Esophagus squamous epithelium (tissue), 4 donors: ENCODE measurements around the gene PARVA.

Source experiments
- CTCF ChIP-seq, 6 experiments: fragments of 450-650 bp in 4 of 6; fragments of 200-600 bp in 2 of 6; sonication (generic) in 2 of 6; IDR thresholded peaks; one replicate each; pipeline ENCODE4 v1.5.1; 2016 to 2019; ENCODE audit warnings: antibody characterized with exemption in 6 of 6, mild to moderate bottlenecking in 4 of 6, moderate library complexity in 4 of 6
- POLR2A ChIP-seq, 4 donors: fragments of 450-650 bp; IDR thresholded peaks; one replicate each; pipeline ENCODE4 v1.6.1; 2017; ENCODE audit warnings: antibody characterized with exemption in 4 of 4, mild to moderate bottlenecking in 4 of 4, moderate library complexity in 3 of 4

DNA sequence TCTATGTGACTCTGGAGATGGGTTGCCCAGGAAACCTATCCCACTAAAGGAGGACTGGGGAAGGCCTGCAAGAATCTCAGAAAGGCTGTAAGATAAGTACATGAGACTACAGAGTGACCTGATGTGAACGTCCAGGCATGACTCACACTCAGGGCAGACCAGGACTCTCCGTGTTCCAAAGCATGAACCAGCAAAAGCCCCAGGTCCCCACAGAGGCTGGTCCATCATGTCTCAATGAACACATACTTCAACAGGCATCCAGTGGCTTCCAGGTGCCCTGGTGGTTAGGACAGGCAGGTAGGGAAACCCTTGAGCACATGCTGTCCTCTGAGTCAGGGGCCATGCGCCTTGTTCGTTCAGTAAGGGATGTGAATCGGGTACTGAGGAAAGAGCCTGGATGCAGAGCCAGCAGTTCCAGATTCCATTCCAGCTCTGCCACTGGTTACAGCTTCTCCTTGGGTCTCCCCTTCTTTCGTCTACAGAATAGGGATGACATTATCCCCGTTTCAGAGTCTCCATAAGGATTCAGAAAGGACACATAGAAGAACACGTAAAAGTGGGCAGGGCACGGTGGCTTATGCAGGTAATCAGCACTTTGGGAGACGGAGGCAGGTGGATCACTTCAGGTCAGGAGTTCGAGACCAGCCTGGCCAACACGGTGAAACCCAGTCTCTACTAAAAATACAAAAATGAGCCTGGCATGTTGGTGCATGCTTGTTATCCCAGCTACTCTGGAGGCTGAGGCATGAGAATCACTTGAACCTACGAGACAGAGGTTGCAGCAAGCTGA is 167.8 kb downstream of the PARVA start:
- TF ChIP-seq CTCF (IDR thresholded peaks at IDR 0.05) (no peak), POLR2A (IDR thresholded peaks at IDR 0.05) (no peak)
